ENCODE results near the gene SFTA2. TPM values are rescaled to one million over a fixed set of nuclear protein-coding genes. Genes with fewer than 3 reads are reported as not detected.

The SFTA2 gene
- total RNA-seq, 2 experiments from 2014 or later: not detected

DNA sequence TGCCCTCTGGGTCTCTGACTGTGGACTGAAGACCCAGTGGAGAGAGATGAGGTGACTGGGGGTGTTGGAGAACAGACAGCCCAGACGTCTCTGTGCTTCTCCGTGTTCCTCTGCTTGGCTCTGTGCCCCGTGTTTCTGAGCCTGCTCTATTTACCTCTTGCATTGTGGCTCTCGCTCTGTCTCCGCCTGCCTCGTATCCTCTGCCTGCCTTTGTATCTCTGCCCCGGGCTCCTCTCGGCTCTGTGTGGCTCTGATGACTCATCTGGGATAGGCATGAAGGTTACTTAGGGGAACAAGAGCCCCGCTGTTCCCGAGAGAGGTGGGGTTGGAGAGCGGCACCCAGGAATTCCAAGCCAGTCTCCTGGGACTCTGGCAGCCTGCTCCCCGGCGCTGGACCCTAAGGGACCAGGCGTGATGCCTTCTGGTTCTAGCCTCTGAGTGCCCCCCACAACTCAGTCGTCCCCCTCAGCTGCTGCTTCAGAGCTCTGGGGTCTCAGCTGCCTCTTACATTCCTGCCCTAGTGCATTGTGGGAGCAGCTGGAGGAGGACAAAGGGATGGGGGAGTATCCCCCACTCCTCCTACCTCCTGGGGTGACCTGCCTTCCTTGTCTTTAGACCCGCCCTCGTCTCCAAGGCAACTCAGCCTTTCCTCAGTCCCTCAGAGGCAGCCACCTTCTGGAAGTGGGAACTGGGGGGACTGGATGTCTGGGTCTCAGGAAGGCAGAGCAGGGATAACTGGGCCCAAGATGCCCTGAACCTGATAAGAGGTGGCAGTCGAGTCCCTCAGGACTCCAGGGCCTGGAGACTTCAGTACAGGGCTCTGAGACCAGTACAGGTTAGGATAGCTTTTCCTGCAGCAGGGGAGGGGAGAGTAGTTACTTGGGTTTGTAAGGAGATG lies 45.7 kb downstream of the SFTA2 start:
- DNase-seq: peak; percentile 38
- H3K27me3 Mint-ChIP-seq: no peaks in the 10 kb centered on the region
- CTCF ChIA-PET: interaction anchor here (0.9 to 1.5 kb wide), 2 partner anchors 156 to 193 kb away, joined by 3 to 4 read pairs; no protein-coding TSS in a partner anchor
- no peak overlapping the region for H3K27ac Mint-ChIP-seq
- H3K4me3 Mint-ChIP-seq: peak overlapping the region; percentile 70
- intact Hi-C loops (cut with micrococcal nuclease): no loop called here
- POLR2A ChIA-PET: no interaction called here
- H3K36me3 Mint-ChIP-seq: no peaks in the 10 kb centered on the region
- no peaks in the 10 kb centered on the region for H3K9me3 Mint-ChIP-seq
- peaks cover 25% of the 10 kb centered on the region for H3K4me1 Mint-ChIP-seq (ENCODE audit: low read depth)

DNA sequence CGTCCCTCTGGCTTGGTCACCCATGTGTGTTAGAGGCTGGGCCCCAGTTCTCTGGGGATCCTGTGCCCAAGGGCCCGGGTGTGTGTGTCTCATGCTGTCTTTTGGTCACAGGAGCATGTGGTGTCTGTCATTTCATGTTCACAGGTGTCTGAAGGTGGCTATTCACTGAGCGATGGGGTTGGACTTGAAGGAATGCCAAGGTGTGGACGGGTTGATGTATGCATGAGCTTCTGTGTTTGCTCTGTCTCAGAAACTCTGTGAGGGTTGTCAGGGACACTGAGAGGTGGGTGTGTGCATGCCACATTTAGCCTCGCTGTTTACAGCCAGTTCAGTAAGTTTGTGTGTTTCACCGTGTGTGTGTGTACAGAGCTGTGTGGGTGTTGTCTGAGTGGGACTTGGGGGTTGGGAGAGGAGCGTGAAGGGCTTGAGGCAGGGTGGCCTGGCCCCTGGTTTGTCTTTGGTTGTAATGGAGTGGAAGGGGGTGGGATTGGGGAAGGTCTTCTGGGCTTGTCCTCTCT lies 46.4 kb downstream of the SFTA2 start:
- Mint-ChIP-seq H3K27me3 (no peaks in the 10 kb centered on the region), H3K4me3 (peak overlapping the region; percentile 70), H3K4me1 (ENCODE audit: low read depth) (peaks cover 25% of the 10 kb centered on the region), H3K27ac (no peak overlapping the region), H3K9me3 (no peaks in the 10 kb centered on the region), H3K36me3 (no peaks in the 10 kb centered on the region)
- POLR2A ChIA-PET: no interaction called here
- intact Hi-C loops (cut with micrococcal nuclease): no loop called here
- no peak for DNase-seq
- CTCF ChIA-PET: interaction anchor here (1.2 to 1.5 kb wide), 2 partner anchors 155 to 206 kb away, joined by 3 read pairs; no protein-coding TSS in a partner anchor

DNA sequence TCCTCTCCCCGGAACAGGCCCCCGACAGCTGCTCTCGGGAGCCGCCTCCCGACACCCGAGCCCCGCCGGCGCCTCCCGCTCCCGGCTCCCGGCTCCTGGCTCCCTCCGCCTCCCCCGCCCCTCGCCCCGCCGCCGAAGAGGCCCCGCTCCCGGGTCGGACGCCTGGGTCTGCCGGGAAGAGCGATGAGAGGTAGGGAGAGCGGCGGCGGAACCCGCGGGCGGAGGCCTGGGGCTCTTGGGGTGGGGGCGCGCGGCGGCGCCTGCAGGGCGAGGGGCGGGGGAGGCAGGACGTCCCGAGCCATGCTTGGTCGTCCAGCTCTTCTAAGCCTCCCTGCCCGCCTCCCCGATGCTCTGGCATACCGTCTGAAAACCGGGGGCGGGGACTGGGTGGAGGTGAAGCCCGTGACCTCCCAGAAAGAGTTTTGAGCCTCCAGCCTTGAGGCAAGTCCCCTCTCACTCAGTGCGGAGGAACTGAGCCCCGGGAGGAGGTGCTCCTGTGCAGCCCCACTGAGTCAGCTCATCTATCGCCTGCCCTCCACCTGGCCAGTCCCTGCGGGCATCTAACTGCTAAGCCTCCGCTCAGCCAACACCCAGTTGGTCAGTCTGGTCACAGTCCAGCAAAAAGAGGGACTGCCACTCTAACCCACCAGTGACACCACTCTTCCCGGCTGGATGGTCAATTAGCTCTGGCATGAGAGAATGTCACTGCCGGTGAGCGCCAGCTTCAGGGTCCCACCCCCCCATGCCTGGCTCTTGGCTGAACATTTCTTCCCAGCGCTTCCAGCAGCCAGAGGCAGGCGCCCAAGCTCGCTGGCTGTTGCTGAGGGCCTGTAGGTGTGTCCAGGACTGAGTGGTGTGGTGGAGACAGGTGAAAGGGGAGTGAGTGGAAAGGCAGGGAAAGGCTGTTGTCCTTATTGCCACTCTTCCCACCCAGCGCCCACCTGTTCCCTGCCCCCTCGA lies 47.2 kb downstream of the SFTA2 start:
- Mint-ChIP-seq H3K4me3 (peak overlapping the region; percentile 70), H3K27ac (no peak overlapping the region), H3K9me3 (no peaks in the 10 kb centered on the region), H3K4me1 (ENCODE audit: low read depth) (peaks cover 25% of the 10 kb centered on the region), H3K36me3 (no peaks in the 10 kb centered on the region), H3K27me3 (no peaks in the 10 kb centered on the region)
- intact Hi-C loops (cut with micrococcal nuclease): no loop called here
- POLR2A ChIA-PET: interaction anchor here (0.7 to 1.0 kb wide), 3 partner anchors 29 to 56 kb away, joined by 3 to 4 read pairs (median 3); partner anchors contain the start of gene VARS2
- CTCF ChIA-PET: interaction anchor here (0.6 to 1.7 kb wide), 7 partner anchors 56 to 205 kb away, joined by 3 to 11 read pairs (median 4); no protein-coding TSS in a partner anchor
- DNase-seq: peak; percentile 66

DNA sequence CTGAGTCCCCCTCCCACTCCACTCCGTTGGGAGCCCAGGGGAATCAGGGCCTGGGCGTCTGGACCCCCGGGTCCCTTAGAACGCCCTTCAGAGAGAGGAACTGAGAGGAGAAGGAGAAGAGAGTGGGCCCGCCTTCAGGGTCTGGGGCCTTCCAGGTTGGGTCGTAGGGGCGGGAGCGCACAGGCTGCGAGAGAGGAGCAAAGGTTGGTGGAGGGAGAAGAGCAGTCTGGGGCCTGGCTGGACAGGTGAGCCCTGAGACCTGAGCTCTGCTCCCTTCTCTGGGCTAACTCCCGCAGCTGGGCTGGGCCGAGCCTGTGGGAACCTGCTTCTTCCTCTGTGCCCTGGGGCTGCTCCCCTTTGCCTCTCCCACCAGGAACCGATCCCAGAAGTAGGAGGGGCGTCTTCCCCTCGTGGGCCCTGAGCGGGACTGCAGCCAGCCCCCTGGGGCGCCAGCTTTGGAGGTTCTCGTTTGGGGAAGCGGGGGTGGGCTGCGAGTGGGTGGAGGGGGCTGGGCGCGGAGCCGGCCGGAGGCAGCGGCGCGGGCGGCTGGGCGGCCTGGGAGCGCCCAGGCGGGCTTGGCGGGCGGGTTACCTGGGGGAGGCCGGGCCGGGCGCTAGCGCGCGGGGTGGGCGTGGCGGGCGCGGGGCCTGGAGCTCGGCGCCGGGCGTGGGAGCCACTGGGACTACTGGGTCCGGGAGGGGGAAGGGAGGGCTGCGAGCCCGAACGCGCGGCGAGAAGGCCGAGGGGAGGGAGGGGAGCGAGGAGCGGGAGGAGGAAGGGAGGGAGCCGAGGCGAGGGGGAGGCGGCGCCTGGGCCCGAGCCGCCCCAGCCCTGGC lies 48.1 kb downstream of the SFTA2 start, which contains the start of gene DDR1:
TSS of gene DDR1 (plus strand) at position 835 of the 836 bp plus-strand sequence. CDS start 4,211 bp downstream, outside the sequence.
- no peaks in the 10 kb centered on the region for H3K36me3 Mint-ChIP-seq
- no peaks in the 10 kb centered on the region for H3K9me3 Mint-ChIP-seq
- POLR2A ChIA-PET: interaction anchor here (0.7 to 1.0 kb wide), 3 partner anchors 30 to 55 kb away, joined by 3 to 4 read pairs (median 3); partner anchors contain the start of gene VARS2
- CTCF ChIA-PET: interaction anchor here (0.6 to 1.7 kb wide), 5 partner anchors 55 to 203 kb away, joined by 3 to 11 read pairs (median 6); no protein-coding TSS in a partner anchor
- intact Hi-C loops (cut with micrococcal nuclease): no loop called here
- peaks cover 25% of the 10 kb centered on the region for H3K4me1 Mint-ChIP-seq (ENCODE audit: low read depth)
- peak; percentile 61 for DNase-seq
- H3K27me3 Mint-ChIP-seq: no peaks in the 10 kb centered on the region
- no peak within 1 kb of the TSS for H3K27ac Mint-ChIP-seq
- H3K4me3 Mint-ChIP-seq: peak within 1 kb of the TSS; percentile 70

DNA sequence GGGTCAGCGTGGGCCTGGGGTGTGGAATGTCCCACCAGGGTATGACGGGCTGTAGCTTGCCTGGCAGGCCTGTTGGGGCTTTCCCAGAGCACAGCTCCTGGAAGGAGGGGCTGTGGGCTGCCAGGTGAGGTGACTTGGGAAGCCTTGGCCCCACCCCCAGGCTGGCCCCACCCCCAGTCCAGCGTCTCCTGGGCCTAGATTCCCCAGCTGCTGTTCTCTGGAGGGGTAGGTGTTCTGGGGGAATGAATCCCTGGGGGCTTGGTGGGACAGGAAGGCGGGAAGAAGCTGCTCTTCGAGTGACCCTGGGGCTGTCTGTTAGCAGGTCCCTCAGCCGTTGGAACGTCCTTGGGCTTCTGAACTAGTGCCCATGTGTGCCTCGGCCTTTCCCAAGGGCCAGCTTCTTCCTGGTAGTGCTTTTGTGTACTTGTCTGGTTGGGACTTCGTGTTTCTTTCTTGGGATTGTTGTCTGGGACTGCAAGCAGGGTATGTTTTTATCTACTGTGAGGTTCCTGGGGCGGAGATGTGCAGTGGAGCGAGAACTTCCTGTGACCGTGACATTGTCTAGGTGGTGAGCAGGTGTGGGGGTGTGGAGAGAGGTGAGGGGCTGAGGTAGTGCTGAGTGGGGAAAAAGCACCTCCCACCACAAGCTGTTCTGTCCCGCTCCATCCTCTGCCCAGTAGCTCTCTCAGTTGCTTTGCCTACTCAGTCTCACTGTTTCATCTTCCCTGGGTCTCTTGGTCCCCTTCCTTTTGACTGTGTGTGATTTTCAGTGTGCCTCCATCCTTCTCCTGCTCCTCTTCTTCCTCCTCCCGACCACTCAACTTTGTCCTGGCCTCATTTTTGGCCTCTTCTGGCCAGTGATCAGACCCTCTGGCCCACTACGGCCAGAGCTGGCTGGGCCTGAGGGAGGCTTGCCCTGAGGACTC lies 48.9 kb downstream of the SFTA2 start:
- POLR2A ChIA-PET: interaction anchor here (0.6 to 0.8 kb wide), 2 partner anchors 146 to 403 kb away, joined by 4 to 6 read pairs; no protein-coding TSS in a partner anchor
- peak; percentile 37 for DNase-seq
- Mint-ChIP-seq H3K27me3 (no peaks in the 10 kb centered on the region), H3K9me3 (no peaks in the 10 kb centered on the region), H3K4me3 (peak overlapping the region; percentile 66), H3K36me3 (no peaks in the 10 kb centered on the region), H3K4me1 (ENCODE audit: low read depth) (peaks cover 28% of the 10 kb centered on the region), H3K27ac (peak overlapping the region; percentile 2)
- intact Hi-C loops (cut with micrococcal nuclease): no loop called here
- CTCF ChIA-PET: interaction anchor here (0.9 to 1.7 kb wide), 4 partner anchors 54 to 196 kb away, joined by 3 to 7 read pairs (median 4); no protein-coding TSS in a partner anchor

DNA sequence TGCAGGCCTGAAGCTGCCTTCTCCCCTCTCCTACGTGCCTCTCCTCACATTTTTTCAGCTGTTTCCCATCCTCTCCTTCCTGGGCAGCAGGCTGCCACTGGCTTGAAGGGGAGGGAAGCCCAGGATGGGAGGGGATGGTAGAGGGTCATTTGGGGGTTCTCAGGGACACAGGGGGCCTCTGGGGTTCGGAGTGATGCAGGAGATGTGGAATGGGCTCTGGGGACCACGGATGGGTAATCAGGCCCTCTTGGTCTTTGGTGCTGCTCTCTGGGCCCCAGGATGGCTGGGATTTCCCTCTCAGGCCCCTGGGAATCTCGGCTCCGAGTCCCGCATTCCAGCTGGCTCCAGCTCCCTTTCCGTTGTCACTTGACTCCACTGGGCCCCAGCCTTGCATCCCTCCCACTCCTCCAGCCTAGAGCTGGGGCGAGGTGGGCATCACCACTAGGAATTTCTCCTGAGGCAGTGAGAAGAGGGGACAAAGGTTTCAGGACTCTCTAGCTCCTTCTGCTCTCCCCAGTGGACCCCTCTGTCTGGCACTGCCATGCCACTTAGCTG lies 49.7 kb downstream of the SFTA2 start:
- H3K36me3 Mint-ChIP-seq: no peaks in the 10 kb centered on the region
- CTCF ChIA-PET: interaction anchor here (0.9 to 1.2 kb wide), 3 partner anchors 54 to 197 kb away, joined by 3 to 5 read pairs (median 4); no protein-coding TSS in a partner anchor
- no peaks in the 10 kb centered on the region for H3K9me3 Mint-ChIP-seq
- H3K27ac Mint-ChIP-seq: no peak overlapping the region
- H3K4me3 Mint-ChIP-seq: no peak overlapping the region
- intact Hi-C loops (cut with micrococcal nuclease): no loop called here
- POLR2A ChIA-PET: interaction anchor here (0.6 to 0.8 kb wide), 2 partner anchors 146 to 403 kb away, joined by 4 to 6 read pairs; no protein-coding TSS in a partner anchor
- peaks cover 34% of the 10 kb centered on the region for H3K4me1 Mint-ChIP-seq (ENCODE audit: low read depth)
- no peak for DNase-seq
- H3K27me3 Mint-ChIP-seq: no peaks in the 10 kb centered on the region

DNA sequence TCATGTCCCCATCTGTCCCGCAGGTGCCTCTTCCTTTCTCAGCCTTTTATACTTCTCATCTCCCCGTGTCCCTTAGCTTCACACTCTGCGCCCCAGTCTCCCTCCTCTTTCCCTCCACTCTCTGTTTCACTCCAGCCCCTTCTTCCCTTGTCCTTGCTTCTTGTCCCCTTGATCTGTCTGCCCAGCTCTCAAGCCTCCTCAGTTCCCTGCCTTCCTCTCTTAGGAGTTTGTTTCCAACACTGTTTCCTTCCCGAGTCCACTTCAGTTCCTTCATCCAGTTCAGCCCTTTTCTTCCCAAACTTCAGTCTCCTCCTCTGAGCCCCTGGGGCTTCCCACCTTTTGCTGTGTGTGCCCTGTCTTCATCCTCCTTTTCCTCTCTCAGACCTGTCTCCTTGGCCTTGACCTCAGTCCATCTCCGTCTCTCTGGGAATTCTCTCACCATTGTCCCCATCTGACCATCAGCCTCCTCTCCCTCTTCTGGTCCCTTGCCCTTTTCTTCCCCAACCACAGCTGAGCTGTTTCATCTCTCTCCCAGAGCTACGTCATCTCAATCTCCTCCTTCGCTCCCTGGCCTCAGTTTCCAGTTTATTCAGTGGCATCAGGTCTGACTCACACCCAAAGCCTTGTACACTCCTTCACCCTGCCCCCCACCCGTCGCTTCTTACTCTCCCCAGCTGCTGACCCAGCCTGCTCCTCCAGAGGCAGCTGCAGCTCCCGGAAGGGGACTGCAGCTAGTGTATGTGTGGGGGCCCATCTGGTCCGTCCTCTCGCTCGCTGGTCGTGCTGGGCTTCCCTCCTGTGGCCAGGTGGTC lies 50.4 kb downstream of the SFTA2 start:
- DNase-seq: no peak
- ChIA-PET CTCF (interaction anchor here (0.9 to 6.1 kb wide), 6 partner anchors 53 to 206 kb away, joined by 3 to 37 read pairs (median 4); no protein-coding TSS in a partner anchor), POLR2A (interaction anchor here (0.6 kb wide), 1 partner anchor 404 kb away, joined by 4 read pairs; no protein-coding TSS in a partner anchor)
- Mint-ChIP-seq H3K4me3 (no peak overlapping the region), H3K27me3 (no peaks in the 10 kb centered on the region), H3K36me3 (no peaks in the 10 kb centered on the region), H3K9me3 (no peaks in the 10 kb centered on the region), H3K4me1 (ENCODE audit: low read depth) (peaks cover 39% of the 10 kb centered on the region), H3K27ac (no peak overlapping the region)
- intact Hi-C loops (cut with micrococcal nuclease): no loop called here

Measured in activated CD4-positive, alpha-beta memory T cell treated with anti-CD3 and anti-CD28 coated beads for 36 hours (primary cell).